IMR-90 (cell line): ENCODE measurements around the gene NRAS. TPM values are rescaled to one million over a fixed set of nuclear protein-coding genes. Genes with fewer than 3 reads are reported as not detected.

ENCODE experiments used
- ATAC-seq: fragments of 200-7000 bp; cut with Tn5 transposase; 2 replicates; pipeline ENCODE4 v1.9.1; 2020; ENCODE audit warnings: low read depth, mild to moderate bottlenecking, moderate library complexity
- BruUV-seq: library from RNA; stranded (reverse); fragments of 400-500 nt; replicated peaks from 2 replicates; lab custom pipeline; 2021; lab: Mats Ljungman, UMichigan
- CTCF ChIA-PET: fragments of 300-600 bp; formaldehyde crosslinking; extraction: SDS; loops from one replicate; lab custom pipeline; 2021; ENCODE audit warnings: antibody characterized with exemption; lab: Yijun Ruan, JAX
- POLR2A ChIA-PET: fragments of 300-600 bp; sonication (Branson Sonifier 250); formaldehyde crosslinking; loops from one replicate; lab custom pipeline; 2022; ENCODE audit warnings: antibody characterized with exemption; ENCODE audit not compliant: unreplicated experiment; lab: Charles Lee
- DNase-seq: peaks from one replicate; pipeline ENCODE4 v3.0.0; 2013
- H2AFZ ChIP-seq: replicated peaks from 2 replicates; pipeline ENCODE3; 2013; ENCODE audit warnings: low read length, mild to moderate bottlenecking; ENCODE audit not compliant: poor library complexity
- H2AK5ac ChIP-seq: 2 replicates; pipeline ENCODE4 v1.6.1; 2013; ENCODE audit warnings: low read depth, low read length, inconsistent platforms
- H2AK9ac ChIP-seq: replicated peaks from 2 replicates; pipeline ENCODE3; 2013; ENCODE audit warnings: mild to moderate bottlenecking, low read depth, low read length, moderate library complexity; ENCODE audit not compliant: poor library complexity
- H2BK120ac ChIP-seq: 2 replicates; pipeline ENCODE4 v1.6.1; 2013; ENCODE audit warnings: low read depth, low read length, inconsistent platforms
- H2BK15ac ChIP-seq: 3 replicates; pipeline ENCODE4 v1.6.1; 2013; ENCODE audit warnings: low read depth, low read length, inconsistent platforms
- H2BK20ac ChIP-seq: 2 replicates; pipeline ENCODE4 v1.6.1; 2013; ENCODE audit warnings: low read depth, mild to moderate bottlenecking, inconsistent platforms, low read length, moderate library complexity
- H2BK5ac ChIP-seq: 2 replicates; pipeline ENCODE4 v1.6.1; 2013; ENCODE audit warnings: mild to moderate bottlenecking, low read depth, low read length, inconsistent platforms; ENCODE audit not compliant: poor library complexity, severe bottlenecking
- H3K14ac ChIP-seq: replicated peaks from 2 replicates; pipeline ENCODE4 v1.6.1; 2013; ENCODE audit warnings: low read depth, low read length, inconsistent platforms
- H3K18ac ChIP-seq: 2 replicates; pipeline ENCODE4 v1.6.1; 2013; ENCODE audit warnings: low read depth, low read length, control low read depth
- H3K23ac ChIP-seq: 2 replicates; pipeline ENCODE4 v1.6.1; 2013; ENCODE audit warnings: low read depth, low read length, inconsistent platforms
- H3K27ac ChIP-seq: 2 replicates; pipeline ENCODE4 v1.5.1; 2013; ENCODE audit warnings: mild to moderate bottlenecking, control low read depth, low read length; ENCODE audit not compliant: insufficient read depth
- H3K27me3 ChIP-seq: 2 replicates; pipeline ENCODE4 v1.6.1; 2013; ENCODE audit warnings: low read length; ENCODE audit not compliant: control insufficient read depth, insufficient read depth
- H3K36me3 ChIP-seq: 2 replicates; pipeline ENCODE4 v1.6.1; 2013; ENCODE audit warnings: low read length, mixed read lengths; ENCODE audit not compliant: control insufficient read depth, insufficient read depth
- H3K4ac ChIP-seq: 2 replicates; pipeline ENCODE4 v1.6.1; 2013; ENCODE audit warnings: low read depth, low read length, inconsistent platforms
- H3K4me1 ChIP-seq: 2 replicates; pipeline ENCODE4 v1.6.1; 2013; ENCODE audit warnings: low read length, mixed read lengths; ENCODE audit not compliant: control insufficient read depth, insufficient read depth
- H3K4me2 ChIP-seq: 2 replicates; pipeline ENCODE4 v1.6.1; 2013; ENCODE audit warnings: low read depth, mild to moderate bottlenecking, control low read depth, low read length, moderate library complexity
- H3K4me3 ChIP-seq: 2 replicates; pipeline ENCODE4 v1.5.1; 2013; ENCODE audit warnings: low read depth, mild to moderate bottlenecking, control low read depth, low read length, moderate library complexity; ENCODE audit not compliant: insufficient read depth
- H3K56ac ChIP-seq: 2 replicates; pipeline ENCODE4 v1.6.1; 2013; ENCODE audit warnings: low read length, inconsistent platforms; ENCODE audit not compliant: insufficient read depth; ENCODE audit errors: extremely low read depth
- H3K79me1 ChIP-seq, 2 experiments: 2 replicates each; pipeline ENCODE4 v1.6.1; 2013; ENCODE audit warnings: low read length in 2 of 2, inconsistent platforms in 1 of 2, low read depth in 1 of 2
- H3K9ac ChIP-seq: 2 replicates; pipeline ENCODE4 v1.6.1; 2013; ENCODE audit warnings: low read depth, low read length, control low read depth
- H3K9me1 ChIP-seq: 2 replicates; pipeline ENCODE4 v1.6.1; 2013; ENCODE audit warnings: low read length, inconsistent platforms; ENCODE audit not compliant: insufficient read depth
- H3K9me3 ChIP-seq: 2 replicates; pipeline ENCODE4 v1.6.1; 2013; ENCODE audit warnings: low read length; ENCODE audit not compliant: control insufficient read depth, insufficient read depth
- H4K20me1 ChIP-seq: 2 replicates; pipeline ENCODE4 v1.6.1; 2013; ENCODE audit warnings: low read length, inconsistent platforms; ENCODE audit not compliant: insufficient read depth
- H4K5ac ChIP-seq: 2 replicates; pipeline ENCODE4 v1.6.1; 2013; ENCODE audit warnings: mild to moderate bottlenecking, low read depth, low read length, control low read depth
- H4K8ac ChIP-seq, 2 experiments: 2 replicates each; pipeline ENCODE4 v1.6.1; 2013; ENCODE audit warnings: low read depth in 2 of 2, low read length in 2 of 2, control low read depth in 1 of 2, inconsistent platforms in 1 of 2
- H4K91ac ChIP-seq: 2 replicates; pipeline ENCODE4 v1.6.1; 2013; ENCODE audit warnings: low read depth, low read length, inconsistent platforms; ENCODE audit not compliant: insufficient read depth
- BHLHE40 ChIP-seq: fragments of 150-350 bp; IDR thresholded peaks from 2 replicates; pipeline ENCODE4 v1.6.1; 2016; ENCODE audit warnings: mild to moderate bottlenecking, low read depth, low read length
- CEBPB ChIP-seq: IDR thresholded peaks from 2 replicates; pipeline ENCODE4 v1.6.1; 2012; ENCODE audit warnings: low read depth, low read length, improper control_type of control experiment
- CHD1 ChIP-seq: IDR thresholded peaks from 2 replicates; pipeline ENCODE4 v1.6.1; 2012; ENCODE audit warnings: low read depth, low read length, improper control_type of control experiment
- CTCF ChIP-seq: conservative IDR thresholded peaks from 2 replicates; pipeline ENCODE4 v1.5.1; 2012; ENCODE audit warnings: mild to moderate bottlenecking, low read depth, low read length, improper control_type of control experiment
- ELK1 ChIP-seq: fragments of 150-350 bp; IDR thresholded peaks from 2 replicates; pipeline ENCODE4 v1.6.1; 2016; ENCODE audit warnings: low read depth, mild to moderate bottlenecking, low read length, moderate library complexity, borderline replicate concordance
- FOS ChIP-seq: fragments of 150-350 bp; IDR thresholded peaks from 2 replicates; pipeline ENCODE4 v1.6.1; 2016; ENCODE audit warnings: low read depth, low read length
- MAFK ChIP-seq: IDR thresholded peaks from 2 replicates; pipeline ENCODE4 v1.6.1; 2012; ENCODE audit warnings: low read depth, low read length, improper control_type of control experiment
- MAZ ChIP-seq: IDR thresholded peaks from 2 replicates; pipeline ENCODE4 v1.6.1; 2012; ENCODE audit warnings: low read depth, mild to moderate bottlenecking, low read length, improper control_type of control experiment, moderate library complexity, borderline replicate concordance
- MXI1 ChIP-seq: IDR thresholded peaks from 2 replicates; pipeline ENCODE4 v1.6.1; 2012; ENCODE audit warnings: low read depth, mild to moderate bottlenecking, low read length, moderate library complexity, borderline replicate concordance
- NFE2L2 ChIP-seq: fragments of 150-350 bp; IDR thresholded peaks from 2 replicates; pipeline ENCODE4 v1.6.1; 2016; ENCODE audit warnings: low read depth, mild to moderate bottlenecking, low read length
- POLR2A ChIP-seq: IDR thresholded peaks from 2 replicates; pipeline ENCODE4 v1.6.1; 2012; ENCODE audit warnings: mild to moderate bottlenecking, low read depth, low read length
- RAD21 ChIP-seq: IDR thresholded peaks from 2 replicates; pipeline ENCODE4 v1.6.1; 2012; ENCODE audit warnings: low read length, improper control_type of control experiment
- RCOR1 ChIP-seq: IDR thresholded peaks from 2 replicates; pipeline ENCODE4 v1.6.1; 2012; ENCODE audit warnings: mild to moderate bottlenecking, low read length, improper control_type of control experiment; ENCODE audit not compliant: insufficient replicate concordance
- SMC3 ChIP-seq: fragments of 150-350 bp; IDR thresholded peaks from 2 replicates; pipeline ENCODE4 v1.6.1; 2016; ENCODE audit warnings: low read depth, mild to moderate bottlenecking, antibody characterized with exemption, low read length, moderate library complexity
- USF2 ChIP-seq: fragments of 150-350 bp; IDR thresholded peaks from 2 replicates; pipeline ENCODE4 v1.6.1; 2017; ENCODE audit warnings: mild to moderate bottlenecking, antibody characterized with exemption, low read length, low read depth
- WGBS, 2 experiments: methylation state at CpG; one replicate each; pipeline versions ENCODE4 v1.1.5 to v1.1.7; 2013; ENCODE audit warnings: missing lambda C conversion rate in 2 of 2; ENCODE audit not compliant: insufficient read length in 1 of 2; ENCODE audit errors: extremely low coverage in 2 of 2; 5-methylcytosine and 5-hydroxymethylcytosine counted together
- dilution Hi-C: fragments of 300-500 bp; cut with HindIII; formaldehyde crosslinking; loops from one replicate; pipeline ENCODE4 v1.14.3; 2018; ENCODE audit warnings: low sequenced_read_pairs; ENCODE audit not compliant: unreplicated experiment
- in situ Hi-C: fragments of 300-500 bp; cut with MboI; formaldehyde crosslinking; loops from 3 replicates; pipeline ENCODE4 v1.14.3; 2019; ENCODE audit warnings: low sequenced_read_pairs, inconsistent platforms, mixed read lengths
- intact Hi-C: fragments of 100-400 bp; cut with micrococcal nuclease; formaldehyde crosslinking; loops from 2 replicates; pipeline ENCODE4 v1.10.0; 2022
- polyA plus RNA-seq, 3 experiments: library from polyadenylated mRNA; depleted of rRNA; stranded (reverse); fragments of >200 nt; gene quantifications; 2 replicates each; pipeline ENCODE4 v1.2.3, GENCODE V29; 2012; ENCODE audit warnings: low replicate concordance in 1 of 3
- total RNA-seq: library from RNA; depleted of rRNA; stranded (reverse); fragments of >200 nt; gene quantifications from 2 replicates; pipeline ENCODE4 v1.2.3, GENCODE V29; 2012

NRAS gene
- total and polyA plus RNA-seq, 2 of the 4 experiments (the other 2 are of a cell fraction): 27.4 to 85.9 TPM

- Histone ChIP-seq H2AFZ (no peak overlapping the region), H3K18ac (no peak overlapping the region), H3K23ac (no peak overlapping the region), H2AK9ac (no peak overlapping the region), H3K36me3 (peaks cover 27% of the 10 kb centered on the region), H2BK15ac (no peak overlapping the region), H4K5ac (no peak overlapping the region), H3K9ac (no peak overlapping the region), H3K9me1 (peaks cover 2% of the 10 kb centered on the region; the same call in 1 of the 2 replicates), H3K56ac (no peak overlapping the region), H4K91ac (no peak overlapping the region), H4K20me1 (peaks cover 80% of the 10 kb centered on the region), H3K4ac (no peak overlapping the region), H2AK5ac (no peak overlapping the region), H3K9me3 (no peaks in the 10 kb centered on the region), H3K27me3 (no peaks in the 10 kb centered on the region), H4K8ac (no peak overlapping the region), H2BK20ac (no peak overlapping the region), H3K4me2 (no peak overlapping the region), H3K14ac (no peak overlapping the region), H3K4me1 (no peaks in the 10 kb centered on the region; the same call in 1 of the 2 replicates), H3K79me1 (peaks cover 7 to 28% of the 10 kb centered on the region in 2 experiments; a peak in 3 of 4 replicates), H3K27ac (no peak overlapping the region), H3K4me3 (no peak overlapping the region), H2BK5ac (no peak overlapping the region), H2BK120ac (no peak overlapping the region)
- DNase-seq (no peak), ATAC-seq (no peak)
- BruUV-seq: no TSS peak
- in situ Hi-C loops: loop anchor here (25.0 kb wide), 1 partner anchor 566 kb away; no protein-coding TSS in a partner anchor
- ChIA-PET POLR2A (no interaction called here), CTCF (interaction anchor here (0.6 kb wide), 2 partner anchors 35 to 459 kb away, joined by 3 to 4 read pairs; no protein-coding TSS in a partner anchor)
- intact Hi-C loops: loop anchor here (5.0 kb wide), 1 partner anchor 1219 kb away; no protein-coding TSS in a partner anchor
- WGBS, 2 experiments: no CpG with 5 or more reads among the region's 6 CpGs
- dilution Hi-C loops: no loop called here
- TF ChIP-seq CEBPB (no peak), MAZ (no peak), ELK1 (no peak), CHD1 (no peak), MAFK (no peak), POLR2A (no peak), USF2 (no peak), RAD21 (no peak), RCOR1 (no peak), BHLHE40 (no peak), CTCF (no peak), SMC3 (no peak), MXI1 (no peak), FOS (no peak), NFE2L2 (no peak)
Observed at GRCh38 chr1:114746450-114747121, 30.0 kb upstream of the NRAS start.
